HG03442 (cell line): ENCODE results near the gene CCDC88A.
"Not testable (repeated sequence)": the region's sequence is repeated elsewhere in the genome, so short reads cannot be mapped to it uniquely, and the experiment has no call there.

ENCODE experiments used
- ATAC-seq: cut with Tn5 transposase; IDR thresholded peaks from one replicate; pipeline ENCODE4 v1.9.1; 2021; ENCODE audit warnings: mild to moderate bottlenecking, moderate library complexity; ENCODE audit not compliant: unreplicated experiment

The CCDC88A gene

GRCh38 chr2:55247025-55247424 lies 172.6 kb downstream of the CCDC88A start:
- no peak for ATAC-seq

- ATAC-seq = no peak
These were observed 174.2 kb downstream of the CCDC88A start for GRCh38 chr2:55245411-55245810.

- no peak for ATAC-seq
These were observed 177.0 kb downstream of the CCDC88A start for GRCh38 chr2:55242617-55243016.

- not testable (repeated sequence) for ATAC-seq
These were observed 178.1 kb downstream of the CCDC88A start for GRCh38 chr2:55241582-55241981.

- no peak for ATAC-seq
These were observed 179.9 kb downstream of the CCDC88A start for GRCh38 chr2:55239656-55240222.
